Endothelial cell of umbilical vein (primary cell): ENCODE results near the gene EPB41L3. TPM values are rescaled to one million over a fixed set of nuclear protein-coding genes. Genes with fewer than 3 reads are reported as not detected.

Experiments used
- BruUV-seq: library from RNA; stranded (reverse); fragments of 400-500 nt; replicated peaks from 2 replicates; lab custom pipeline; 2021; lab: Mats Ljungman, UMichigan
- CTCF ChIA-PET: fragments of 300-600, 350-600 bp; sonication (Branson Sonifier 250); formaldehyde crosslinking; loops from one replicate; lab custom pipeline; 2021; ENCODE audit warnings: antibody characterized with exemption, inconsistent platforms; lab: Charles Lee
- POLR2A ChIA-PET: fragments of 300-600, 350-600 bp; sonication (Branson Sonifier 250); formaldehyde crosslinking; loops from one replicate; lab custom pipeline; 2021; ENCODE audit warnings: antibody characterized with exemption, inconsistent platforms; lab: Charles Lee
- DNase-seq: peaks from one replicate; pipeline ENCODE4 v3.0.0-alpha.2; 2011; ENCODE audit warnings: low read depth, low spot score
- FAIRE-seq: peaks from 2 replicates; lab custom pipeline; 2011; peaks lifted over from hg19 to GRCh38; lab: Jason Lieb, UNC
- H2AFZ ChIP-seq: 2 replicates; pipeline ENCODE4 v1.6.0; 2012; ENCODE audit warnings: low read depth, low read length, control low read depth, inconsistent platforms
- H3K27ac ChIP-seq: 2 replicates; pipeline ENCODE4 v1.5.1; 2011; ENCODE audit warnings: low read depth, mild to moderate bottlenecking, control low read depth, low read length, moderate library complexity; ENCODE audit not compliant: insufficient read depth
- H3K27me3 ChIP-seq, 2 experiments: 2 replicates each; pipeline versions ENCODE4 v1.6.0 to v1.6.1; 2011; ENCODE audit warnings: low read length in 2 of 2, mixed read lengths in 1 of 2; ENCODE audit not compliant: control insufficient read depth in 2 of 2, insufficient read depth in 2 of 2
- H3K36me3 ChIP-seq, 2 experiments: 2 replicates in 1 of 2; 3 replicates in 1 of 2; pipeline ENCODE4 v1.5.1; 2011; ENCODE audit warnings: low read length in 2 of 2, mild to moderate bottlenecking in 1 of 2, moderate library complexity in 1 of 2; ENCODE audit not compliant: control insufficient read depth in 2 of 2, insufficient read depth in 2 of 2; ENCODE audit errors: extremely low read depth in 1 of 2
- H3K4me1 ChIP-seq: 3 replicates; pipeline ENCODE4 v1.5.1; 2011; ENCODE audit warnings: mild to moderate bottlenecking, low read length; ENCODE audit not compliant: control insufficient read depth, insufficient read depth; ENCODE audit errors: extremely low read depth
- H3K4me2 ChIP-seq: 2 replicates; pipeline ENCODE4 v1.6.1; 2011; ENCODE audit warnings: low read length, control low read depth, mixed read lengths; ENCODE audit not compliant: insufficient read depth
- H3K4me3 ChIP-seq, 3 experiments: fragments of 200-600 bp in 1 of 3; sonication (generic), shearing (Covaris generic) in 1 of 3; replicated peaks in 1 of 3; 2 replicates each; pipeline ENCODE4 v1.5.1; 2011 to 2016; ENCODE audit warnings: control low read depth in 3 of 3, low read length in 3 of 3, mild to moderate bottlenecking in 2 of 3, inconsistent platforms in 1 of 3, low read depth in 1 of 3, moderate library complexity in 1 of 3; ENCODE audit not compliant: insufficient read depth in 1 of 3
- H3K79me2 ChIP-seq: 2 replicates; pipeline ENCODE4 v1.6.0; 2012; ENCODE audit warnings: low read length, inconsistent platforms; ENCODE audit not compliant: control insufficient read depth, insufficient read depth
- H3K9ac ChIP-seq: replicated peaks from 2 replicates; pipeline ENCODE3; 2011; ENCODE audit warnings: low read length, control low read depth; ENCODE audit not compliant: insufficient read depth; ENCODE audit errors: extremely low read depth
- H3K9me1 ChIP-seq: replicated peaks from 3 replicates; pipeline ENCODE4 v1.6.0; 2011; ENCODE audit warnings: mild to moderate bottlenecking, low read length; ENCODE audit not compliant: control insufficient read depth, insufficient read depth; ENCODE audit errors: extremely low read depth
- H3K9me3 ChIP-seq: replicated peaks from 2 replicates; pipeline ENCODE4 v1.5.1; 2012; ENCODE audit warnings: low read length, inconsistent platforms; ENCODE audit not compliant: control insufficient read depth, insufficient read depth
- H4K20me1 ChIP-seq: replicated peaks from 2 replicates; pipeline ENCODE3; 2011; ENCODE audit warnings: mild to moderate bottlenecking, low read length; ENCODE audit not compliant: control insufficient read depth, insufficient read depth; ENCODE audit errors: extremely low read depth
- EZH2 ChIP-seq: IDR thresholded peaks from 2 replicates; pipeline ENCODE4 v1.6.1; 2012; ENCODE audit warnings: borderline replicate concordance, low read depth, mild to moderate bottlenecking, moderate library complexity, low read length, inconsistent platforms; ENCODE audit not compliant: severe bottlenecking
- FOS ChIP-seq: IDR thresholded peaks from 2 replicates; pipeline ENCODE4 v1.6.1; 2011; ENCODE audit warnings: mild to moderate bottlenecking, low read length, moderate library complexity, borderline replicate concordance; ENCODE audit not compliant: insufficient read depth
- GATA2 ChIP-seq: IDR thresholded peaks from 2 replicates; pipeline ENCODE4 v1.7.0; 2011; ENCODE audit warnings: low read depth, mild to moderate bottlenecking, moderate library complexity, mixed read lengths, low read length; ENCODE audit not compliant: insufficient read length, insufficient read depth
- JUN ChIP-seq: IDR thresholded peaks from 2 replicates; pipeline ENCODE4 v1.6.1; 2011; ENCODE audit warnings: borderline replicate concordance, low read depth; ENCODE audit not compliant: insufficient read length, insufficient read depth
- MYC ChIP-seq: IDR thresholded peaks from one replicate; pipeline ENCODE4 v1.6.1; 2011; ENCODE audit warnings: mild to moderate bottlenecking, low read depth, low read length
- POLR2A ChIP-seq: IDR thresholded peaks from 2 replicates; pipeline ENCODE4 v1.6.1; 2012; ENCODE audit warnings: low read depth, mild to moderate bottlenecking, control low read depth, low read length
- POLR2AphosphoS5 ChIP-seq: IDR thresholded peaks from 2 replicates; pipeline ENCODE4 v1.6.1; 2012; ENCODE audit warnings: low read depth, mild to moderate bottlenecking, control low read depth, low read length, moderate library complexity; ENCODE audit not compliant: insufficient read depth
- dilution Hi-C: fragments of 300-500 bp; cut with MboI; formaldehyde crosslinking; loops from one replicate; pipeline ENCODE4 v1.15.0; 2019; ENCODE audit warnings: low sequenced_read_pairs; ENCODE audit not compliant: extremely low pct_ligation_motif_present
- intact Hi-C: fragments of 100-400 bp; cut with micrococcal nuclease; formaldehyde crosslinking; loops from one replicate; pipeline ENCODE4 v1.10.0; 2022
- polyA plus RNA-seq, 4 experiments: library from polyadenylated mRNA; depleted of rRNA in 3 of 4; stranded (reverse) in 3 of 4; unstranded in 1 of 4; fragments of >200 nt; gene quantifications; 2 replicates each; pipeline versions ENCODE4 v1.2.1 to v1.2.3, GENCODE V29; 2011 to 2012; ENCODE audit warnings: missing spikeins in 1 of 4
- total RNA-seq: library from RNA; stranded (reverse); gene quantifications from 2 replicates; pipeline ENCODE4 v1.2.3, GENCODE V29; 2021
- TF ChIP-seq, protein P1 (sequence below): IDR thresholded peaks from 2 replicates; pipeline ENCODE4 v1.6.1; 2011; ENCODE audit not compliant: insufficient read depth, insufficient read length
- TF ChIP-seq, protein P2 (sequence below), 2 donors: IDR thresholded peaks; 1 replicate in 1 of 2; 2 replicates in 1 of 2; pipeline ENCODE4 v1.5.1; 2011; ENCODE audit warnings: low read length in 2 of 2, mild to moderate bottlenecking in 2 of 2, moderate library complexity in 2 of 2, control low read depth in 1 of 2, inconsistent platforms in 1 of 2, low read depth in 1 of 2; ENCODE audit not compliant: insufficient read depth in 1 of 2; ENCODE audit errors: extremely low read depth in 1 of 2

Gene EPB41L3
- total and polyA plus RNA-seq, 2 donors (not counting 3 experiments of a cell fraction or from before 2014, with no cell fraction given), result 38.9 to 114 TPM

DNA sequence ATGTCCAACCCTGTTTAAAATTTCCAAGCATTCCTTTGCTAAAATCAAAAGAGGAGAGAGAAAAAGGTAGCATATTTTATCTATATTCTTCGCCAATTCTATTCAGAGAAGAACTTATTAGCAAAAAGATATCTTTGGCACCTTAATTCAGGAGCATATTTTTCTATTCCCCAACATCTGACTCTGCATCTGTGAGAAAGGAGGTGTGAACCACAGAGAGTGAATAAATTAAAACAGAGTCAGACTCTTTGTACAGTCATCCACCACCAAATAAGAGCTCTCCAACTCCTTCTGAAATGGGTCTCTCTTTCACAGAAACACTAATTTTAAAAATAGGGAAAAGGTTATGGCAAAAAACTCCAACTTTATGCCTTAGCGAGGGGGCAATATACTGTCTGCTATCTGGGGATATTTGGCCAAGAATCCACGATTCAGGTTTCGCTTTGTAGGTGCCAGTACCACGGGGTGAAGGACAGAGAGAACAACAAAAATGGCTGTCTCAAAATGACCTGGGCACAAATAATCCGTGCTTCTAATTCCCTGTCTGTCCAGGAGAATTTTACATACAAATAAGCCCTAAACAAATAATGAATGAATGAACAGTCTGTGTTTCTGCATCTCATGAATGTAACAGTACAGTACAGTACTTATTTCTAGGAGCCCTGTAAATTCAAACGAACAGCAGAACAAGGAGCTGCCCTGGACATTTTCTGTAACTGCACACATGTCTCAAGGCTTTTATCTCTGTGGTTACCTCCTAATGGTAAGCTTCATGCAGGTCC lies 43.4 kb downstream of the EPB41L3 start:
- Histone ChIP-seq H3K27ac (no peak overlapping the region), H3K9ac (no peak overlapping the region), H2AFZ (no peak overlapping the region), H3K79me2 (peaks cover 82% of the 10 kb centered on the region), H3K27me3 (no peaks in the 10 kb centered on the region), H4K20me1 (peaks cover 2% of the 10 kb centered on the region), H3K9me3 (no peaks in the 10 kb centered on the region), H3K9me1 (no peaks in the 10 kb centered on the region), H3K4me2 (no peak overlapping the region), H3K36me3 (no peaks in the 10 kb centered on the region), H3K4me3 (no peak overlapping the region), H3K4me1 (no peaks in the 10 kb centered on the region)
- TF ChIP-seq JUN, result no peak
- no peak for TF ChIP-seq POLR2A
- TF ChIP-seq, protein P1, sequence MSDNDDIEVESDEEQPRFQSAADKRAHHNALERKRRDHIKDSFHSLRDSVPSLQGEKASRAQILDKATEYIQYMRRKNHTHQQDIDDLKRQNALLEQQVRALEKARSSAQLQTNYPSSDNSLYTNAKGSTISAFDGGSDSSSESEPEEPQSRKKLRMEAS, result no peak
- TF ChIP-seq EZH2, result no peak
- no peak for TF ChIP-seq POLR2AphosphoS5
- TF ChIP-seq MYC, result no peak
- TF ChIP-seq GATA2, result no peak
- TF ChIP-seq FOS, result no peak
- TF ChIP-seq, protein P2, sequence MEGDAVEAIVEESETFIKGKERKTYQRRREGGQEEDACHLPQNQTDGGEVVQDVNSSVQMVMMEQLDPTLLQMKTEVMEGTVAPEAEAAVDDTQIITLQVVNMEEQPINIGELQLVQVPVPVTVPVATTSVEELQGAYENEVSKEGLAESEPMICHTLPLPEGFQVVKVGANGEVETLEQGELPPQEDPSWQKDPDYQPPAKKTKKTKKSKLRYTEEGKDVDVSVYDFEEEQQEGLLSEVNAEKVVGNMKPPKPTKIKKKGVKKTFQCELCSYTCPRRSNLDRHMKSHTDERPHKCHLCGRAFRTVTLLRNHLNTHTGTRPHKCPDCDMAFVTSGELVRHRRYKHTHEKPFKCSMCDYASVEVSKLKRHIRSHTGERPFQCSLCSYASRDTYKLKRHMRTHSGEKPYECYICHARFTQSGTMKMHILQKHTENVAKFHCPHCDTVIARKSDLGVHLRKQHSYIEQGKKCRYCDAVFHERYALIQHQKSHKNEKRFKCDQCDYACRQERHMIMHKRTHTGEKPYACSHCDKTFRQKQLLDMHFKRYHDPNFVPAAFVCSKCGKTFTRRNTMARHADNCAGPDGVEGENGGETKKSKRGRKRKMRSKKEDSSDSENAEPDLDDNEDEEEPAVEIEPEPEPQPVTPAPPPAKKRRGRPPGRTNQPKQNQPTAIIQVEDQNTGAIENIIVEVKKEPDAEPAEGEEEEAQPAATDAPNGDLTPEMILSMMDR (IDR thresholded peaks at IDR 0.05; ENCODE audit: extremely low read depth in 1 of 2, insufficient read depth in 1 of 2, low read depth in 1 of 2, low read length in 2 of 2), result no peak
- intact Hi-C loops (no loop called here), dilution Hi-C loops (no loop called here)
- CTCF ChIA-PET, result interaction anchor here (0.7 to 1.4 kb wide), 2 partner anchors 9 to 20 kb away, joined by 3 read pairs; no protein-coding TSS in a partner anchor
- no TSS peak for BruUV-seq
- no peak for DNase-seq
- POLR2A ChIA-PET, result no interaction called here
- FAIRE-seq, result no peak
